Iris pigment epithelial cell (primary cell): ENCODE results near the gene CAB39.

Source experiments
- DNase-seq: peaks from one replicate; pipeline ENCODE4 v3.0.0-alpha.2; 2011; ENCODE audit warnings: low read depth

The CAB39 gene

DNA sequence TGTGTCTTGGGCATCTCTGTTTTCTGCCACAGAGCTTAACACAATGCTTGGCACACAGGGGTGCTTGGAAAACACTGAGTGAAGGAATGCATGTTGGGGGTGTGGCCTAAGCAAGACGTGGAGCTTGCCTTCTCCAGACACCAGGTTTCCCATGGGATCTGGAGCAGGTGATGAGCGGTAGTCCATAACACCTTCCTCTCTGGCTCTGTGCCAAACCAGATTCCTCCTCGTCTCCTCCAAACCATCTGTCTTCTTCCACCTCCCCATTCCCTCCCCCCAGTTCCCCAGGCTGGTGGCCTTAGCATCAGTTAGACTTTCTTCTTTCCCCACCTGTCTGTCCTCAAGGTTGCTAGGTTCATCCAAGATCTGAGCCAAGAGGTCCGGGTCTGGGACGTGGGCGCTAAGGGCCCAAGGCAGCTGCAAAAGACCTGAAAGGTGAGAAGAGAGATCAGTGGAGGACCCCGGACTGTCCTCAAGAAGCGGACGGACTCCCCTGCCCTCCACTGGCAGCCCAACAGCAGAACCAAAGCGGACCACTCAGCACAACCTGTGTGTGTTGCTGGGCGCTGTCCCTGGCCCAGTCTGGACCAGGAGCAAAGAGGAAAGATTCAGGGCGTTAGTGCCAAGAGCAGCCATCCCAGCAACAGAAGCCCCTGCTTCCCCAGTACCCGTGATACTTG is 150.9 kb downstream of the CAB39 start:
- no peak for DNase-seq

GRCh38 chr2:230864122-230864604 is 151.5 kb downstream of the CAB39 start:
- no peak for DNase-seq

DNA sequence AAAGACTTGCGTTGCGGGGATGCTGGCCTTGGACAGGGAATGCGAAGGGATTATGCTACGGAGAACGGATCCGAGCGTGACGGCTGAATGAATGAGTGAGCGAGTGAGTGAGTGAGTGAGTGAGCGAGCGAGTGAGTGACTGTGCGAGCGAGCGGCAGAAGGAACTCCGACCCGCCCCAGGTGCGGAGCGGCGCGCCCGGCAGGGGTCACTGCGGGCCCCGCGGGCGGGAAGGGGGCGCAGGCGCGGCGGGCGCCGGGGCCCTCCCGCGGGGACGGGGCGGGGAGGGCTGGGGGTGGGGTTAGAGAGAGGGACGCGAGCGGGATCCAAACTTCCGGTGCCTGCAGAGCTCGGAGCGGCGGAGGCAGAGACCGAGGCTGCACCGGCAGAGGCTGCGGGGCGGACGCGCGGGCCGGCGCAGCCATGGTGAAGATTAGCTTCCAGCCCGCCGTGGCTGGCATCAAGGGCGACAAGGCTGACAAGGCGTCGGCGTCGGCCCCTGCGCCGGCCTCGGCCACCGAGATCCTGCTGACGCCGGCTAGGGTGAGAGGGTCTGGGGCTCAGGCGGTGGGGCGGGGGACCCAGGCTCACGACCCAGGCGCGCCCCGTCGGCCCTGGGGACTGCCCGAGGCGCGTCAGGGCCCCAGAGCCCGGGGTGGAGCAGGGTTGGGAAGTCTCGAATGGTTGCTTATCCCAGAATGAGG is 152.1 kb downstream of the CAB39 start, which contains the start of gene ITM2C:
Gene ITM2C, plus strand, starts transcription at position 338 of the 702 bp plus-strand sequence. Its CDS starts 84 bp downstream, at position 422.
- DNase-seq = peak; percentile 55

DNA sequence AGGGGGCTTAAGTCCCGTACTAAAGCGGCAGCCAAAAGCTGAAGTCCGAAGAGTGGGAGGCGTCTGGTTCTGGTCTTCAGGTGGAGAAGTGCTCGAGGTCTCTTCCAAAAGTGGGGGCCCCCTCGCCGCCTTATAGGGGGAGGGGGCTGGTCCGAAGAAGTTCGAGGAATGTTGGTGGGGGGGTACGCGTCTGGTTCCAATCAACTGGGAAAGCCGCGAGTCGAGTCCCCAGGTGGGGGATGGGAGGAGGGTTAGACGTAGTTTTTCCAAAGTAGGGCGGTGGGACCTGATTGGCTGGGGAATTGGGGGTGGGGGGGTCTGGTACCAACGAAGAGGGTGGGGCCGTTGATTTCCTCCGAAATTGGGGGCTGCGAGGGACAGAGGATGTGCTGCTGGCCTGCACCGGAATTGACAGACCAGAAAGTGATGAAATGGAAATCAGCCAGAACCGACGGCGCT is 152.7 kb downstream of the CAB39 start:
- no peak for DNase-seq

- DNase-seq = peak; percentile 20
Measured at GRCh38 chr2:230865766-230866755, 153.4 kb downstream of the CAB39 start.

DNA sequence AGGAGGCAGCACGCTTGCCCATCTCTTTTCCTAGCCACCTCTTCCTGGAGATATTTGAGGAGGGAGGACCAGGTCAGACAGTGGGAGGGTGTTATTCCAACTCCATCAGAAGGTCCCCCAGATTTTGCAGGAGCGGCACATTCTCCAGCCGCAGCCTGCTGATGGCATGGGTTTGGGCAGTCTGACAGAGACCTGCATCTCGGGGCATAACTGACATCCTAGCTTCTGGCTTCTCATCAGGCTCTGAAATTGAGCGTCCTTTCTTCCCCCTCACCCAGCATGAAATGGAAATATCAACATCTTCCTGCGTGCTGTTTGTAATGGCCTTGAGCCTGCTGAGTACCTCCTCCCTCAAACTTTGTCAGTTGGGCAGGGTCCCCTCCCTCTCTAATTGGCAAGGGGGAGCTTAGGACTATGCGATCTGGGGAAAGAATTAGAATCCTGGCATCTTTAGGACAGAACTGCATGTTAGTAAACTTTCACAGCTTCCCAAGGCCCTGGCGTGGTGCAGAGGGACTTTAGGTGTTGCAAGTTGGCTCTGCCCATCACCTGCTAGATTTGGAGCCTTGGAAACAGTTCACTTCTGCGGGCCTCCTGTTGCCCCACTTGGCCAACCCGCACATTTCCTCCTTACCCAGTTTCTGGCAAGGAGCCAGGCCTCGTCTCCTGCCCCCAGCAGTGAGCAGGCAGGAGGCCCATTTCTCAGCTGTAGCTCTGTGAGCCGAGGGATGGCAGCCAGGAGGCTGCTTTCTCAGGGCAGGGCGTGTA is 154.3 kb downstream of the CAB39 start:
- DNase-seq = no peak

DNA sequence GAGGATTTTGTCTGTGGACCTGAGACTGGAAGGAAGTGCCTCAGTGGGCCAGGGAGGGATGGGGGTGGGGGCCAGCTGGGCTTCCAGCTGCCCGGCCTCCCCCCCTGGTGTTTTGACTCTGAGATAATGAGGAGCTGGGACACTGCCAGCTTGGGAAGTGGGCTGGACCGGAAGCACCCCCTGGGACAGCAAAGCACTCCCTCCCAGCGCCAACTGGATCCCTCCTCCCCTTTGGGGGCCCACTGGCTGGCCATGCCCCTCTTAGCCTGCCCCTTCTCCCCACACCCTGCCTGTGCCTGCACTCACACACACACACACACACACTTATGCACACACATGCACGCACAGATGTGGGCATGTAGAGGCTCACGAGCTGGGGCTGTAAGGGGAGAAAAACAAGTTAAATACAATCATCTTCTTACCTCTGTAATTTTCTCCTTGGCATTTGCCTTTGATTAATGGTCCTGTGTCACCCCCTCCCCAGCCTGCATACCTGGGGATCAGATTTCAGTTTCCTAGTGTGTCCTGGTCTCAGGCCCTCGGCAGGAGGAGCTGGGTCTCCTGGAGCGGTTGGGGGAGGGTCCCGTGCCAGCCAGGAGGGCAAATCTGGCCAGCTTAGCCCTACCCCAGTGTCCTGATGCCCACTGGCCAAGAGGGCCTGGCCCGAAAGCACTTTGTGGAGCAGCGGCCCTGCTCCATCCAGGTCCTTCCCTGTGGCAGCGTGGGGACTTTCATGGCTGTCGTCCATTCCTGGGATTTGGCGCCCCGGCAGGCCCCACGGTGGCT is 155.7 kb downstream of the CAB39 start:
- no peak for DNase-seq

DNA sequence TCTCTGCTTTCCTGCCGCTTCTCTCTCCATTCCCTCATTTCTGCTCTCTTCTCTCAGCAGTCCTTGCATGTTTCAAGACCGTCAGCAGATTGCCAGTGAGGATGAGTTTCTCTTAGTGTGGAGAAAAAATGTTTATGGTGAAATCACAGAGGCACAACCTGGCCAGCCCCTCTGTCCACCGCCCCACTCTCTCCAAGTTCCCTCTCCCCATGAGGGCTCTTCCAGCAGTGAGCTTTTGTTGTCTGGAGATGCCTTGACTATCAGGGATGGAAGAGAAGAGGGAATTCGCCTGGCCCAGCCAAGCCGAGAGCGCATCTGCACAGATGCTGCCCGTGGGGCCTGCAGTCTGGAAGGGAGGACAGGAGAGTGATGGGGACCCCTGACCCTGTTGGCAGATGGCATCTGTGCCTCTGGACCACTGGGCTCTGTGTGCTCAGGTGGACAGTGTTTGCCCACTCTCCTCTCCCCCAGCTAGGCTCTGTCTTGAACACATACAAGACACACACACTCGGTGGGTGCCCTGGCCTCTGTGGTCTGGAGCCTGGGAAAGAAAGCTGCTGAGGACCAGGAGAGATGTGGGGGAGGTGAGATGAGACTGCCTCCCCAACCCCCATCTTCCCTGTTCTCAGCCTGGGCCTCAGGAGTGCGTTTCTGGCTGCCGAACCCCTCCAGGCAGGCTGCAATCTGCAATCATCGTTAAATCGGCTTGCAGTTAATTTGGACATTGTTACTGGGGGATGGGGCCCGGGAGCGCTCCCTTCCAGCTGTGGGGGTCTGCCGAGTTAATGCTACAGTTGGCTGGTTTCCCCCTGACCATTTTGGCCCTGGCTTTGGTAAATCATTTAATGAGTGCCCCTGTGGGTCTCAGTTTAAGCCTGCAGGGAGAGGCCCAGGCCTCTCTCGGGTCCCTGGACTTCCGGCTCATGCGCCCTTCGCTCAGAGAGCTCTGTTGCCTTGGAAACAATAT is 156.6 kb downstream of the CAB39 start:
- no peak for DNase-seq

DNA sequence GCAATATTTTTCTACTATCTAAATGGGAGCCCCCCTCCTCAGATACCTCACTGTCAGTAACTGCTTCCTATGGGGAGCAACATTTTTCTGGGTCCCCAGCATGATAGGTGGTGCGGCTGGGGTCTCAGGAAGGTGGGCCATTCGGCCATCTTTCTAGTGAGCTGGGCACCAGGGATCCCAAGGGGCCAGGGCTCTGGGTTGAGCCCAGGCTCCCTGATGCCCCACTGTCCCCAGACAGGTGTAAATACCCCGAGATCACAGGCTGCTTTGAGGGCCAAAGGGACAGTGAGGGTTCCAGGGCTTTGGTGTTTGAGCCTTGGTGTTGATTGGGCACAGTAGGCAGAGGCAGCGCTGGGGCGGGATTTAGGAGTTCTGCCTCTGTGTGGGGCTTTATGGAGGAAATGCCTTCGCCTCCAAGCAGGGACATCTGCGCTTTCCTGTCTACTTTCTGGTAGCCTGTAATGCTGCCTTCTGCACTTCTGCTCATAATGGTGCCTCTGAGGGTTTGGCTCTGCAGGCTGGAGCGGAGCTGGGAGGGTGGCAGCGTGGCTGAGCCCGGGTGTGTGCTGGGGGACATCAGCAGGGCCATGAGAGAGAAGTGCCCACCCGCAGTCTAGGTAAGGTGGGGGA is 157.4 kb downstream of the CAB39 start:
- DNase-seq = no peak
